ENCODE measurements around the gene KHNYN.
"Not testable (repeated sequence)": the region's sequence is repeated elsewhere in the genome, so short reads cannot be mapped to it uniquely, and the experiment has no call there.

The KHNYN gene

DNA sequence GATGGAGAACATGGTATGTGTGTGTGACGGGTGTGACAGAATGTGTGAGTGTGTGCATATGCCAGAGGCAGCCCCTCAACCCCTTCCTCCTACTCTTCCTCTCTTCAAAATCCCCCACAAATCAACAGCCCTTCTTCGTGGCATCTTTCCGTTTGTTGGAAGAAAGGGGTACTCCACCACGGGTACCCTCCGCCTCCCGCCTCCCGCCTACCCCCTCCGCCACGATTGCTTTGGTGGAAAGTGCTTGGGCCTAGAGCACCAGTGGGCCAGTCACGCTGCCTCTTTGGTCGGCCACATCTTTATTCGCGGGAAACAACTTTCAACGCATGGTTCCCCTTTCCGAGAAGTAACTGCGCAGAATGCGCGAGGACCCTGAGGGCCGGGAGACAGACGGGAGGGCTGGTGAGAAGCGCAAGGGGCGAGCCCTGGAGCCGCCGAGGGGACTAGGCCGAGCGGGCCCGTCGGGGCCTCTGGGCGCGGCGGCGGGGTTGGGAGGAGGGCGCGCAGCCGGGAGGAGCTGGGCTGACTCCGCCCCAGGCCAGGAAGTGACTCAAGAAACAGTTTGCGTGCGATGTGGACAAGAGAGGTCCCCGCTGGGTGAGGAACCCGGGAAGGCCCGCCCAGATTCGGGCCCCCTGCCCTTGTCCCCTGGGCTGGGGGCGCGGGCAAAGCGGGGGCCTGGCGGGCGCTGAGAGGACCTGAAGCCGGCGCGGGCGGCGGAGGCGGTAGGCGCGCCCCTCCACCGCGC, at the start of gene KHNYN, which contains the start of gene CBLN3:
TSS of gene KHNYN (plus strand) at position 560 of the 748 bp plus-strand sequence. CDS start 777 bp downstream, outside the sequence.
TSS of gene CBLN3 (minus strand) at position 274 of the 748 bp plus-strand sequence. CDS start 614 bp downstream, outside the sequence.
- Histone ChIP-seq H3K36me3 (ENCODE audit: control insufficient read depth in 2 of 2, insufficient read depth in 2 of 2, low read length in 2 of 2) (peaks cover 23 to 30% of the 10 kb centered on the region in 2 donors), H3K9me3 (ENCODE audit: control insufficient read depth in 2 of 2, low read length in 2 of 2) (no peaks in the 10 kb centered on the region), H3K4me3 (ENCODE audit: low read length in 2 of 2) (peak within 1 kb of the TSS; percentile 93 to 96), H3K4me1 (ENCODE audit: control insufficient read depth in 2 of 2, insufficient read depth in 2 of 2, low read length in 2 of 2) (peaks cover 46 to 70% of the 10 kb centered on the region in 2 donors), H3K27me3 (ENCODE audit: control insufficient read depth in 2 of 2, insufficient read depth in 2 of 2, low read length in 2 of 2) (no peaks in the 10 kb centered on the region), H3K9ac (ENCODE audit: low read depth in 1 of 2, low read length in 2 of 2) (peak within 1 kb of the TSS; percentile 95 to 97), H3K27ac (ENCODE audit: low read depth in 2 of 2, low read length in 2 of 2) (peak within 1 kb of the TSS; percentile 94 to 97)

DNA sequence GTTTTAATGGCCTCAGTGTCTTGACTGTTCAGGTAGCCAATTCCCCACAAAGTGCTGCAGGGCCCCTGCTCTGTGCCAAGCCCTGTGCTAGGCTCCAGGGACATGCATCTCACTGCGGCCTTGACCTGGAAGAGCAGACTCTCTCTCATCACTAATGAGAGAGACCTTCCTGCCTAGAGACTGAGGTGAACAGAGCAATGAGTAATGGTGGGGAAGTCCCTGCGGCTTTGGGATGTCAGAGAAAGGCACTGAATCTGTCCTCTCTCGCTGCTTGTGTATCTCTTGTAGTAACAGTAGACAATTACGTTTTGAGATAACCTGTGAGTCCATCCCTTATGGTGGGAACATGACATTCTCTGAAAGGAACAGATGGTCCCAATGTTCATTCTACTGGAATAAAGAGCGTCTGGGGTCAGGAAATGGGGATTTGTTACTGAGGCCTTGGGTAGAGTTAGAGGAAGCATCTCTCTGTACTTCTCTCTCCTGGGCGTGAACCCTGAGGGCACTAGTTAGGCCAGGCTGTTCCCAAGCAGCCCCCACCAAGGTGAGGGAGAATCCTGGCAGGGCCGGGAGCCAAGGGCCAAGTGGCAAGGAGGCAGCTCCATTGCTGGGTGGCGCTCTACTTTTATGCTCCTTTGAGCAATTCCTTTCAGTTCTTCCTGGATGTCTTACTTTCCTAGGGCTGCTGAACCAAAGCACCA, 48.2 kb upstream of the KHNYN start:
- Histone ChIP-seq H3K27ac (ENCODE audit: low read depth in 2 of 2, low read length in 2 of 2) (no peak overlapping the region), H3K4me3 (ENCODE audit: low read length in 2 of 2) (no peak overlapping the region), H3K27me3 (ENCODE audit: control insufficient read depth in 2 of 2, insufficient read depth in 2 of 2, low read length in 2 of 2) (peaks cover 0 to 4% of the 10 kb centered on the region in 2 donors), H3K9ac (ENCODE audit: low read depth in 1 of 2, low read length in 2 of 2) (no peak overlapping the region), H3K36me3 (ENCODE audit: control insufficient read depth in 2 of 2, insufficient read depth in 2 of 2, low read length in 2 of 2) (no peaks in the 10 kb centered on the region), H3K4me1 (ENCODE audit: control insufficient read depth in 2 of 2, insufficient read depth in 2 of 2, low read length in 2 of 2) (peaks cover 0 to 3% of the 10 kb centered on the region in 2 donors), H3K9me3 (ENCODE audit: control insufficient read depth in 2 of 2, low read length in 2 of 2) (no peaks in the 10 kb centered on the region)

DNA sequence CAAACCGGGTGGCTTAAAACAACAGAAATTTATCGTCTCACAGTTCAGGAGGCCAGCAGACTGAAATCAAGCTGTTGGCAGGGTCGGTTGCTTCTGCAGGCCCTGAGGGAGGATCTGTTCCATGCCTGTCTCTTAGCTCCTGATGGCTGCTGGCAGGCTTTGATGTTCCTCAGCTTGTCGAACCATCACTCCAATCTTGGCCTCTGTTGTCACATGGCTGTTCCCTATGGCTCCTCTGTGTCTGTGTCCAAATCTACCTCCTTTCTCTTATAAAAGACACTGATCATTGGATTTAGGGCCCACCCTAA, 47.7 kb upstream of the KHNYN start:
- Histone ChIP-seq H3K27ac (ENCODE audit: low read depth in 2 of 2, low read length in 2 of 2) (no peak overlapping the region), H3K36me3 (ENCODE audit: control insufficient read depth in 2 of 2, insufficient read depth in 2 of 2, low read length in 2 of 2) (no peaks in the 10 kb centered on the region), H3K4me1 (ENCODE audit: control insufficient read depth in 2 of 2, insufficient read depth in 2 of 2, low read length in 2 of 2) (peaks cover 0 to 3% of the 10 kb centered on the region in 2 donors), H3K4me3 (ENCODE audit: low read length in 2 of 2) (no peak overlapping the region), H3K9ac (ENCODE audit: low read depth in 1 of 2, low read length in 2 of 2) (no peak overlapping the region), H3K9me3 (ENCODE audit: control insufficient read depth in 2 of 2, low read length in 2 of 2) (no peaks in the 10 kb centered on the region), H3K27me3 (ENCODE audit: control insufficient read depth in 2 of 2, insufficient read depth in 2 of 2, low read length in 2 of 2) (peaks cover 0 to 4% of the 10 kb centered on the region in 2 donors)

DNA sequence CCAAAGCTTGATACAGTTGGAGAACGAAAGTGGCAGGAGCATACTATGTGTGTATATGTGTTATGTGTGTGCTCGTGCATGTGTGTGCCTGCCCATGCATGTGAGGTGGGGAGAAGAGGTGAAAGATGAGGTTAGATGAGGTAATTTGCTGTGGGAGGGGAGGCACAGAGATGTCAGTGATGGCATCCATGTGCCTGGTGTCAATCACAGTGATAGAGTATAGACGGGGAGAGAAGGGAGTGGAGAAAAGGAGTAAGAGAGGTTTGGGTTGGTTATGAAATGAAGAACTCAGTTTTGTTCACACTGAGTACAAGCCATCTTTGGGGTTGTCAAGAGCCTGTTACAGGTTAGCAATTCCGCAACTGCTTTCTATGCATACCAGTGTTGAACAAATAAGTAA, 45.6 kb upstream of the KHNYN start:
- no peaks in the 10 kb centered on the region for H3K36me3 ChIP-seq (ENCODE audit: control insufficient read depth in 2 of 2, insufficient read depth in 2 of 2, low read length in 2 of 2)
- peaks cover 0 to 4% of the 10 kb centered on the region in 2 donors for H3K27me3 ChIP-seq (ENCODE audit: control insufficient read depth in 2 of 2, insufficient read depth in 2 of 2, low read length in 2 of 2)
- H3K27ac ChIP-seq (ENCODE audit: low read depth in 2 of 2, low read length in 2 of 2), result no peak overlapping the region
- H3K4me1 ChIP-seq (ENCODE audit: control insufficient read depth in 2 of 2, insufficient read depth in 2 of 2, low read length in 2 of 2), result peaks cover 0 to 3% of the 10 kb centered on the region in 2 donors
- H3K9ac ChIP-seq (ENCODE audit: low read depth in 1 of 2, low read length in 2 of 2), result no peak overlapping the region
- H3K9me3 ChIP-seq (ENCODE audit: control insufficient read depth in 2 of 2, low read length in 2 of 2), result no peaks in the 10 kb centered on the region
- H3K4me3 ChIP-seq (ENCODE audit: low read length in 2 of 2), result no peak overlapping the region

DNA sequence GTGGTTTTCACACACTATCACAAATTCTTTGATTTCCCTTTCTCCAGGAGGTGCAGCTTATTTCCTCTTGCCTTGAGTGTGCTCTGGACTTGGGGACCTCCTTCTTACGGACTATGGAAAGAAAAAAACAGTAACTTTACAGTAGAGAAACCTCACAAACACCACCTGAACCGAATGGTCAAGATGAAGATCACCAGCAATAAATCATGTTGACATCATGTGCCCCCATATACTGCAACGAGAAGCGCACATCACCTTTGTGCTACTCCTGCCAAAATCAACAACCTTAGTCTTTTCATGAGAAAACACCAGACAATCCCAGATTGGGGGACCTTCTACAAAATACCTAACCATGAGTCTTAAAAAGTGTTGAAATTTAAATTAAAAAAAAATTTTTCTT, 44.2 kb upstream of the KHNYN start:
- H3K27me3 ChIP-seq (ENCODE audit: control insufficient read depth in 2 of 2, insufficient read depth in 2 of 2, low read length in 2 of 2), result peaks cover 0 to 4% of the 10 kb centered on the region in 2 donors
- no peak overlapping the region for H3K9ac ChIP-seq (ENCODE audit: low read depth in 1 of 2, low read length in 2 of 2)
- H3K9me3 ChIP-seq (ENCODE audit: control insufficient read depth in 2 of 2, low read length in 2 of 2), result no peaks in the 10 kb centered on the region
- peaks cover 0 to 3% of the 10 kb centered on the region in 2 donors for H3K4me1 ChIP-seq (ENCODE audit: control insufficient read depth in 2 of 2, insufficient read depth in 2 of 2, low read length in 2 of 2)
- no peaks in the 10 kb centered on the region for H3K36me3 ChIP-seq (ENCODE audit: control insufficient read depth in 2 of 2, insufficient read depth in 2 of 2, low read length in 2 of 2)
- no peak overlapping the region for H3K4me3 ChIP-seq (ENCODE audit: low read length in 2 of 2)
- no peak overlapping the region for H3K27ac ChIP-seq (ENCODE audit: low read depth in 2 of 2, low read length in 2 of 2)

DNA sequence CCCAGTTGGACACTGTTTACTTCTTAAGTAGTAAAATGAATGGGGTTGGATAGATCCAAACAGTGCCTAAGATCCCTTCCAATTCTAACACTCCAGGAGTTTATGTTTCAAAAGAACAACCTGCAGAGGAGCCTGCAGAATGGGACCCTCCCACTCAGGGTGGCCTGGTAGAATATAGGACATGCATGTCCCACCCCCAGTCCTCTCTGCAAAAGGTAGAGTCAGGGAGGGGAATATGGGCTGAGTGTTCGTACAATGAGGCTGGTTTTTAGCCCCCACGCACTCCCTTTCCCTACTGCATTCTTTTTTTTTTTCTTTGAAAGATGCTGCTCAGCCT, 42.8 kb upstream of the KHNYN start:
- Histone ChIP-seq H3K9me3 (ENCODE audit: control insufficient read depth in 2 of 2, low read length in 2 of 2) (no peaks in the 10 kb centered on the region), H3K27me3 (ENCODE audit: control insufficient read depth in 2 of 2, insufficient read depth in 2 of 2, low read length in 2 of 2) (peaks cover 0 to 4% of the 10 kb centered on the region in 2 donors), H3K9ac (ENCODE audit: low read depth in 1 of 2, low read length in 2 of 2) (no peak overlapping the region), H3K27ac (ENCODE audit: low read depth in 2 of 2, low read length in 2 of 2) (no peak overlapping the region), H3K4me1 (ENCODE audit: control insufficient read depth in 2 of 2, insufficient read depth in 2 of 2, low read length in 2 of 2) (peaks cover 0 to 3% of the 10 kb centered on the region in 2 donors), H3K4me3 (ENCODE audit: low read length in 2 of 2) (no peak overlapping the region), H3K36me3 (ENCODE audit: control insufficient read depth in 2 of 2, insufficient read depth in 2 of 2, low read length in 2 of 2) (no peaks in the 10 kb centered on the region)

DNA sequence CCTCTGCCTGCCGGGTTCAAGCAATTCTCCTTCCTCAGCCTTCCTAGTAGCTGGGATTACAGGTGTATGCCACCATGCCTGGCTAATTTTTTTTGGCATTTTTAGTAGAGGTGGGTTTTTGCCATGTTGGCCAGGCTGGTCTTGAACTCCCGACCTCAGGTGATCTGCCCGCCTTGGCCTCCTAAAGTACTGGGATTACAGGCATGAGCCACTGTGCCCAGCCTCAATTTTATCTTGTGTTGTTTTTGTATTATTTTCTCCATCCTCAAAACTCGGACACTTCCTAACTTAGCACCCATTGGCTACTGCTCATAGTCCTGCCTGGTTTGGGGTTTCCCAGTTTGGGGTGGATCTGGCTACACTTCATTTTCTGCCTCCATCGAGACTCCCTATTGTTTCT, 42.2 kb upstream of the KHNYN start:
- H3K4me1 ChIP-seq (ENCODE audit: control insufficient read depth in 2 of 2, insufficient read depth in 2 of 2, low read length in 2 of 2); H3K9ac ChIP-seq (ENCODE audit: low read depth in 1 of 2, low read length in 2 of 2); H3K27me3 ChIP-seq (ENCODE audit: control insufficient read depth in 2 of 2, insufficient read depth in 2 of 2, low read length in 2 of 2); H3K4me3 ChIP-seq (ENCODE audit: low read length in 2 of 2); H3K36me3 ChIP-seq (ENCODE audit: control insufficient read depth in 2 of 2, insufficient read depth in 2 of 2, low read length in 2 of 2); H3K27ac ChIP-seq (ENCODE audit: low read depth in 2 of 2, low read length in 2 of 2); H3K9me3 ChIP-seq (ENCODE audit: control insufficient read depth in 2 of 2, low read length in 2 of 2): not testable (repeated sequence)

DNA sequence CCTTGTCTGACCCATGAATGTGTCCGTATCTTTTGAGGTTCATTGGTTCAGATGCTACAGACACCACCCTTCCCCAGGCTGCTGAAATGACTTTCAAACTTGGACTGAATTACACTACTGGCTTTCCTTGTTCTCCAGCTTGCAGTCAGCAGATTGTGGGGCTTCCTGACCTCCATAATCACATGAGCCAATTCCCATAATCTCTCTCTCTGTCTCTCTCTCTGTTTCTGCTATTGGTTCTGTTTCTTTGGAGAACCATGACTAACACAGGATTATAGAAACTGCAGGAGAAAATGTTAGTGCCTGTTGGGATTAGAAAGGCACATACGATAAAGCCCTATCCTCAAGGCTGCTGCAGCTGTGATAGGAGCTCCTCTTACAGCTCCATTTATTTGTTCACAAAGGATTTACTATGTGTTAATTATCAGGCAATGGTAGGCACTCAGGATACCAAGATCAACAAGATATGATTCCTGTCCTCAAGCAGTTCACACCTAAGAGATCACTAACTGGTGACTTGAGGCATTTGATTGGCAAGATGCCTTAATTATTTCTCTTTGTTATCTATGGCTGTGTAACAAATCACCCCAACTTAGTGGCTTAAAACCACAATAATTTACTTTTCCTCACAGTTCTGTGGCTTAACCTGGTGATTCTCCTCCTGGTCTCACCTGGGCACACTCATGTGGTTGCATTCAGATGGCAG, 41.1 kb upstream of the KHNYN start:
- Histone ChIP-seq H3K4me3 (ENCODE audit: low read length in 2 of 2) (no peak overlapping the region), H3K36me3 (ENCODE audit: control insufficient read depth in 2 of 2, insufficient read depth in 2 of 2, low read length in 2 of 2) (no peaks in the 10 kb centered on the region), H3K9me3 (ENCODE audit: control insufficient read depth in 2 of 2, low read length in 2 of 2) (no peaks in the 10 kb centered on the region), H3K27ac (ENCODE audit: low read depth in 2 of 2, low read length in 2 of 2) (no peak overlapping the region), H3K4me1 (ENCODE audit: control insufficient read depth in 2 of 2, insufficient read depth in 2 of 2, low read length in 2 of 2) (peaks cover 6 to 11% of the 10 kb centered on the region in 2 donors), H3K9ac (ENCODE audit: low read depth in 1 of 2, low read length in 2 of 2) (no peak overlapping the region), H3K27me3 (ENCODE audit: control insufficient read depth in 2 of 2, insufficient read depth in 2 of 2, low read length in 2 of 2) (peaks cover 0 to 4% of the 10 kb centered on the region in 2 donors)

DNA sequence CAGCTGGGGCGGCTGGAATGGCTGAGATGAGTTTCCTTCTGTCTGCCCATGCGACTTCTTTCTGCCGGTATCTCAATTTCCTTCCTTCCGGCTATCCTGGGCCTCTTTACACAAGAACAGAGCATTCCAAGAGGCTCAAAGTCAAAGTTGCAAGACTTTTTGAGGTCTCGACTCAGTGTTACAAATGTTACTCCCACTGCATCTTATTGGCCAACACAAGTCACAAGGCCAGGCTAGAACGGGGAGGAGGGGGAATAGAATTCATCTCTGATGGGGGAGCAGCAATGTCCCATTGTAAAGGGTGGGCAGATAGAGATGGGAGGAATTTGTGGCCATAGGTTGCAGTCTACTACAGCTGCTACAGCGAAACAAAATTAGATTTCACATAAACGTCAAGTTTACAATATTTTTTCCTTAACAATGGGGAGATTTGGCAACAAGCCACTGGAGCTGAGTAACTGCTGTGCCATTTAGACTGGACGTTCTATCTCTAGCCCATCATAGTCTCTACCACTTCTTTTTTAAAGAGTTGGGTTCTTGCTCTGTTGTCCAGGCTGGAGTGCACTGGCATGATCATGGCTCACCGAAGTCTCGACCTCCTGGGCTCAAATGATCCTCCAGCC, 40.4 kb upstream of the KHNYN start:
- no peak overlapping the region for H3K9ac ChIP-seq (ENCODE audit: low read depth in 1 of 2, low read length in 2 of 2)
- H3K4me1 ChIP-seq (ENCODE audit: control insufficient read depth in 2 of 2, insufficient read depth in 2 of 2, low read length in 2 of 2), result peaks cover 6 to 11% of the 10 kb centered on the region in 2 donors
- H3K4me3 ChIP-seq (ENCODE audit: low read length in 2 of 2), result no peak overlapping the region
- H3K27ac ChIP-seq (ENCODE audit: low read depth in 2 of 2, low read length in 2 of 2), result no peak overlapping the region
- no peaks in the 10 kb centered on the region for H3K36me3 ChIP-seq (ENCODE audit: control insufficient read depth in 2 of 2, insufficient read depth in 2 of 2, low read length in 2 of 2)
- H3K9me3 ChIP-seq (ENCODE audit: control insufficient read depth in 2 of 2, low read length in 2 of 2), result no peaks in the 10 kb centered on the region
- H3K27me3 ChIP-seq (ENCODE audit: control insufficient read depth in 2 of 2, insufficient read depth in 2 of 2, low read length in 2 of 2), result no peaks in the 10 kb centered on the region
